Measurements from ENCODE around the gene ANTXR1.

GRCh38 chr2:69205491-69205890 lies 192.5 kb downstream of the ANTXR1 start:
- TF ChIP-seq, protein P1, sequence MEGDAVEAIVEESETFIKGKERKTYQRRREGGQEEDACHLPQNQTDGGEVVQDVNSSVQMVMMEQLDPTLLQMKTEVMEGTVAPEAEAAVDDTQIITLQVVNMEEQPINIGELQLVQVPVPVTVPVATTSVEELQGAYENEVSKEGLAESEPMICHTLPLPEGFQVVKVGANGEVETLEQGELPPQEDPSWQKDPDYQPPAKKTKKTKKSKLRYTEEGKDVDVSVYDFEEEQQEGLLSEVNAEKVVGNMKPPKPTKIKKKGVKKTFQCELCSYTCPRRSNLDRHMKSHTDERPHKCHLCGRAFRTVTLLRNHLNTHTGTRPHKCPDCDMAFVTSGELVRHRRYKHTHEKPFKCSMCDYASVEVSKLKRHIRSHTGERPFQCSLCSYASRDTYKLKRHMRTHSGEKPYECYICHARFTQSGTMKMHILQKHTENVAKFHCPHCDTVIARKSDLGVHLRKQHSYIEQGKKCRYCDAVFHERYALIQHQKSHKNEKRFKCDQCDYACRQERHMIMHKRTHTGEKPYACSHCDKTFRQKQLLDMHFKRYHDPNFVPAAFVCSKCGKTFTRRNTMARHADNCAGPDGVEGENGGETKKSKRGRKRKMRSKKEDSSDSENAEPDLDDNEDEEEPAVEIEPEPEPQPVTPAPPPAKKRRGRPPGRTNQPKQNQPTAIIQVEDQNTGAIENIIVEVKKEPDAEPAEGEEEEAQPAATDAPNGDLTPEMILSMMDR (conservative IDR thresholded peaks at IDR 0.05) = no peak
- TF ChIP-seq ZFX (IDR thresholded peaks at IDR 0.05) = no peak

Data from C4-2B (cell line).